Measurements from ENCODE around the gene ITK.

- no peak for TF ChIP-seq CTCF (IDR thresholded peaks at IDR 0.05 in 4 of 5, conservative IDR thresholded peaks at IDR 0.05 in 1 of 5)
- no peak for TF ChIP-seq POLR2A (IDR thresholded peaks at IDR 0.05)
These were observed 45.1 kb downstream of the ITK start for GRCh38 chr5:157225469-157226422.
